ENCODE data around the gene CLHC1.

GRCh38 chr2:55169359-55169758 lies 62.7 kb downstream of the CLHC1 start:
- no peak for TF ChIP-seq CTCF (IDR thresholded peaks at IDR 0.05)
- TF ChIP-seq POLR2AphosphoS5 (IDR thresholded peaks at IDR 0.05) = no peak
- TF ChIP-seq POLR2A (IDR thresholded peaks at IDR 0.05) = no peak
- TF ChIP-seq EP300 (IDR thresholded peaks at IDR 0.05) = no peak
